Transverse colon (tissue), 4 donors: ENCODE results near the gene SPRTN. TPM values are rescaled to one million over a fixed set of nuclear protein-coding genes. Genes with fewer than 3 reads are reported as not detected.
"Not testable (repeated sequence)": the region's sequence is repeated elsewhere in the genome, so short reads cannot be mapped to it uniquely, and the experiment has no call there.

Experiments used
- DNase-seq: peaks from one replicate; pipeline ENCODE4 v3.0.0-alpha.2; 2019
- H3K27ac ChIP-seq, 4 donors: fragments of 200-600 bp; sonication (generic); 2 replicates each; pipeline ENCODE4 v1.5.1; 2016 to 2018; ENCODE audit warnings: inconsistent platforms in 4 of 4
- H3K27me3 ChIP-seq: fragments of 200-600 bp; sonication (generic); 2 replicates; pipeline ENCODE4 v1.5.1; 2017; ENCODE audit warnings: inconsistent platforms
- H3K36me3 ChIP-seq, 4 donors: fragments of 200-600 bp; sonication (generic); 2 replicates each; pipeline ENCODE4 v1.5.1; 2017 to 2019; ENCODE audit warnings: inconsistent platforms in 4 of 4
- H3K4me1 ChIP-seq, 4 donors: fragments of 200-600 bp; sonication (generic); 2 replicates each; pipeline ENCODE4 v1.5.1; 2017 to 2020; ENCODE audit warnings: inconsistent platforms in 4 of 4
- H3K4me3 ChIP-seq, 4 donors: fragments of 200-600 bp; sonication (generic); 1 replicate in 1 of 4; 2 replicates in 3 of 4; pipeline versions ENCODE4 v1.5.1 to v1.6.1; 2017 to 2019; ENCODE audit warnings: inconsistent platforms in 4 of 4
- H3K9me3 ChIP-seq, 2 donors: fragments of 200-600 bp; sonication (generic); 2 replicates each; pipeline ENCODE4 v1.5.1; 2017 to 2019; ENCODE audit warnings: inconsistent platforms in 2 of 2
- CTCF ChIP-seq, 5 experiments: fragments of 200-600 bp in 3 of 5; fragments of 450-650 bp in 2 of 5; sonication (generic) in 3 of 5; IDR thresholded peaks; 1 replicate in 2 of 5; 2 replicates in 3 of 5; pipeline ENCODE4 v1.5.1; 2016 to 2017; ENCODE audit warnings: antibody characterized with exemption in 5 of 5, inconsistent platforms in 3 of 5, mild to moderate bottlenecking in 2 of 5, moderate library complexity in 1 of 5
- EP300 ChIP-seq: sonication (generic); formaldehyde crosslinking; IDR thresholded peaks from one replicate; pipeline ENCODE4 v1.6.1; 2017; ENCODE audit warnings: antibody characterized with exemption, low read depth
- POLR2A ChIP-seq: fragments of 450-650 bp; IDR thresholded peaks from one replicate; pipeline ENCODE4 v1.6.1; 2016; ENCODE audit warnings: antibody characterized with exemption, mild to moderate bottlenecking, moderate library complexity
- POLR2AphosphoS5 ChIP-seq, 3 donors: sonication (generic); formaldehyde crosslinking; IDR thresholded peaks; one replicate each; pipeline ENCODE4 v1.6.1; 2016; ENCODE audit warnings: antibody characterized with exemption in 3 of 3
- WGBS, 2 donors: methylation state at CpG; one replicate each; pipeline ENCODE4 v1.1.5; 2018; ENCODE audit warnings: low coverage in 1 of 2; 5-methylcytosine and 5-hydroxymethylcytosine counted together
- in situ Hi-C, 4 donors: fragments of 200-750 bp; cut with MboI; loops; one replicate each; pipeline versions ENCODE4 v1.15.0 to v1.15.1; 2017; ENCODE audit warnings: low sequenced_read_pairs in 3 of 4, low pct_ligation_motif_present in 1 of 4, low pct_unique_long_range_greater_than_20kb in 1 of 4
- intact Hi-C: fragments of 100-400 bp; cut with DNase I; formaldehyde crosslinking; loops from one replicate; pipeline ENCODE4 v1.15.1; 2023; ENCODE audit warnings: low total_unique reads
- total RNA-seq, 4 donors: library from RNA; depleted of rRNA; stranded (reverse); fragments of >200 nt; gene quantifications; one replicate each; pipeline ENCODE4 v1.1.0, GENCODE V29; 2016

Gene SPRTN
- total RNA-seq, 4 donors from 2014 or later, result 8.0 to 21.6 (median 15.3) TPM

DNA sequence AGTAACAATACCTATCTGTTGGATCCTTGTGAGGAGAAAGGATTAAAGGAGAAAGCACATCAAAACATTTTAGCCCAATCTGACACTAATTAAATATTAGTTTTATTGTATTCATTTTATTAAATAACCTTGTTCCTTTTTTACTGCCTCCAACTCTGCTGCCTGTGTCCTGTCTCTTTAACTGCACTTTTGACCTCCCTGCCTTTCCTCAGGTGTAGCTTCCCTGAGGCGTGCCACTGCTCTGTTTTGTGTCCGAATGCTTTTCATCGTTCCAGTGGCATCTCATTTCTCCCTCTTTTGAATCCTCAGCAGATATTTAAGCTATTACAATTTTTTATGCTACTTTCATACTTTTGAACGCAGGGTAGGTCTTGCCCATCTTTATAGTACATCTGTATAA lies 10.3 kb downstream of the SPRTN start:
- Histone ChIP-seq H3K9me3 (no peaks in the 10 kb centered on the region), H3K27ac (no peak overlapping the region), H3K27me3 (no peaks in the 10 kb centered on the region), H3K36me3 (peaks cover 0 to 38% (median 6%) of the 10 kb centered on the region in 4 donors), H3K4me3 (no peak overlapping the region), H3K4me1 (no peaks in the 10 kb centered on the region)
- 90 to 97% methylated on average over 2 to 4 of the region's 4 CpGs for WGBS, 2 donors
- in situ Hi-C loops, result loop anchor here in 1 of 4 donors (10.0 kb wide), 1 partner anchor 256 kb away; no protein-coding TSS in a partner anchor
- intact Hi-C loops, result no loop called here
- TF ChIP-seq POLR2A, result no peak
- no peak for TF ChIP-seq CTCF (IDR thresholded peaks at IDR 0.05)
- no peak for TF ChIP-seq POLR2AphosphoS5 (IDR thresholded peaks at IDR 0.05)
- no peak for TF ChIP-seq EP300
- no peak for DNase-seq

DNA sequence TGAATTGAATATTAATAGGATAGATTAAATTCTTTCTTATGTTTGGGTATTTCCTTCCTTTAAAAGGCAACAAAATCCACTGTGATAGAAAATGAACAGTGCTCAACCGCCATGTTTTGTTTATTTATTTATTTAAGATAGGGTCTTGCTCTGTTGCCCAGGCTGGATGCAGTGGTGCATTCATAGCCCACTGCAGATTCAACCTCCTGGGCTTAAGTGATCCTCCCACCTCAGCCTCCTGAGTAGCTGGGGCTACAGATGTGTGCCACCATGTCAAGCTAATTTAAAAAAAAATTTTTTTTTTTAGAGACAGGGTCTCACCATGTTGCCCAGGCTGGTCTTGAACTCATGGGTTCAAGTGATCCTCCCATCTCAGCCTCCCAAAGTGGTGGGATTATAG lies 10.8 kb downstream of the SPRTN start:
- H3K4me1 ChIP-seq, H3K27ac ChIP-seq, DNase-seq, intact Hi-C loops, H3K9me3 ChIP-seq, H3K27me3 ChIP-seq, H3K4me3 ChIP-seq: not testable (repeated sequence)
- peaks cover 0 to 38% (median 6%) of the 10 kb centered on the region in 4 donors for H3K36me3 ChIP-seq
- in situ Hi-C loops, result loop anchor here in 1 of 4 donors (10.0 kb wide), 1 partner anchor 256 kb away; no protein-coding TSS in a partner anchor
- WGBS, 2 donors, result 83 to 97% methylated on average over 1 of the region's 1 CpG

DNA sequence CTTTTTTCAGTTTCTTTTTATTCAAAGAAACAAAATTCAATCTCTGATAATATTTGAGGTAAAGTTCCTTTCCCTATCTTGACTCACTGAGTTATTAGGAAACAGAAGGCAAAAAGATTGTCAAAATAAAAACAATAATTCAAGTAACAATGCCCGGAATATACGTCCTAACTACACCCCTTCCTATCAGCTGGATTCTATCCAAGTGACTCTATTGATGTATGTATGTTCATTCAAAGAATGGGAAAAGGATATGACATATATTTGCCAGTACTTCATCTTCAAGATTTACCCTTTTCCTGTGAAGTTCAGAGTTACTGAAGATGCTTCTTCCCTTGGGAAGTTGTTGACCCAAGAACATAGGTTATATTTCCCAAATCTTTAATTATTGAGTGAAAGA lies 13.7 kb downstream of the SPRTN start:
- in situ Hi-C loops (loop anchor here in 1 of 4 donors (10.0 kb wide), 1 partner anchor 253 kb away; no protein-coding TSS in a partner anchor), intact Hi-C loops (no loop called here)
- no peak for DNase-seq
- Histone ChIP-seq H3K9me3 (no peaks in the 10 kb centered on the region), H3K4me1 (no peaks in the 10 kb centered on the region), H3K36me3 (peaks cover 0 to 38% (median 6%) of the 10 kb centered on the region in 4 donors), H3K4me3 (no peak overlapping the region), H3K27ac (no peak overlapping the region), H3K27me3 (no peaks in the 10 kb centered on the region)
- TF ChIP-seq EP300, result no peak
- TF ChIP-seq POLR2AphosphoS5 (IDR thresholded peaks at IDR 0.05), result no peak
- TF ChIP-seq POLR2A, result no peak
- TF ChIP-seq CTCF (IDR thresholded peaks at IDR 0.05), result no peak
- WGBS, 2 donors, result 74 to 77% methylated on average over 2 of the region's 2 CpGs

- Histone ChIP-seq H3K36me3 (peaks cover 0 to 33% (median 6%) of the 10 kb centered on the region in 4 donors), H3K27ac (no peak overlapping the region), H3K4me1 (peaks cover 0 to 2% (median 2%) of the 10 kb centered on the region in 4 donors), H3K27me3 (no peaks in the 10 kb centered on the region), H3K4me3 (no peak overlapping the region), H3K9me3 (no peaks in the 10 kb centered on the region)
- intact Hi-C loops, result no loop called here
- TF ChIP-seq POLR2AphosphoS5 (IDR thresholded peaks at IDR 0.05), result no peak
- DNase-seq, result no peak
- WGBS, 2 donors, result 72 to 84% methylated on average over 2 of the region's 2 CpGs
- in situ Hi-C loops, result loop anchor here in 1 of 4 donors (10.0 kb wide), 1 partner anchor 252 kb away; no protein-coding TSS in a partner anchor
These were observed 15.0 kb downstream of the SPRTN start for GRCh38 chr1:231353086-231353485.

DNA sequence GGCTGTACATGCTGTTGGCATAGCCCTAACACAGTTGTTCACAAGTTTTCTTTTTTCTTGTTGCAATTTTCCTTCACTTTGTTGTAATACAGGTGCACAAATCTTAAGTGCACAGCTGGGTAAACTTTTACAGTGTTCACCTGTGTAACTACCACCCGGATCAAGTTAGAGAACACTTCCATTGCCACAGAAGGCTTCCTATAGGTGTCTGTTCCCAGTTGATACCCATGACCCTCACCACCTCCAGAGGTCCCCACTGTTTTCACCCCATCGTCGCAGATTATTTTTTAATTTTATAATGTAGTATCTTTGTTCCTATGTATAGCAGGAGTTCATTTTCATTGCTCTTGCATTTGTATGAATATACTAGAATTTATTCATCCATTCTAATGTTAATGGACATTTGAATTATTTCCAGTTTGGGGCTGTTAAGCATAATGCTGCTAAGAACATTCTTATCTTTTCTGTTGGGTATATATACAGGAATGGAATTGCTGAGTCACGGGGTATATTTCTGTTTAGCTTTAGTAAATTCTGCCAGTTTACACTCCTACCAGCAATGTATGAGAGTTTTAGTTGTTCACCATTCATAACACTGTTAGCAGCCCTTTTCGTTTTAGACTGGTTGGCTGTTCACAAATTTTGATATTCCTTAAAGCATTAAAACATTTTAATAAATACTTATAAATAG lies 16.4 kb downstream of the SPRTN start:
- H3K4me3 ChIP-seq, result no peak overlapping the region
- peaks cover 0 to 6% (median 4%) of the 10 kb centered on the region in 4 donors for H3K4me1 ChIP-seq
- H3K36me3 ChIP-seq, result peaks cover 0 to 28% (median 6%) of the 10 kb centered on the region in 4 donors
- in situ Hi-C loops, result loop anchor here in 1 of 4 donors (10.0 kb wide), 1 partner anchor 250 kb away; no protein-coding TSS in a partner anchor
- intact Hi-C loops, result loop anchor here (5.0 kb wide), 2 partner anchors 238 to 253 kb away; no protein-coding TSS in a partner anchor
- WGBS, 2 donors, result 83 to 90% methylated on average over 5 of the region's 5 CpGs
- no peak for DNase-seq
- no peaks in the 10 kb centered on the region for H3K9me3 ChIP-seq
- H3K27ac ChIP-seq, result no peak overlapping the region
- H3K27me3 ChIP-seq, result no peaks in the 10 kb centered on the region
- no peak for TF ChIP-seq CTCF (IDR thresholded peaks at IDR 0.05)
- TF ChIP-seq POLR2AphosphoS5 (IDR thresholded peaks at IDR 0.05), result no peak
- TF ChIP-seq EP300, result no peak
- TF ChIP-seq POLR2A, result no peak
